Endothelial cell (in vitro differentiated cells): ENCODE results near the gene HTT. TPM values are rescaled to one million over a fixed set of nuclear protein-coding genes. Genes with fewer than 3 reads are reported as not detected.
A peak's percentile ranks its signal among the peaks of the same experiment; 100 is the strongest.

ENCODE experiments used
- DNase-seq: peaks from one replicate; pipeline ENCODE4 v3.0.0; 2021; ENCODE audit warnings: low spot score
- H3K27ac Mint-ChIP-seq: one replicate; pipeline ENCODE4 v1.8.0; 2021; ENCODE audit warnings: mixed read lengths, inconsistent platforms; ENCODE audit not compliant: unreplicated experiment
- H3K27me3 Mint-ChIP-seq: one replicate; pipeline ENCODE4 v1.8.0; 2021; ENCODE audit warnings: mild to moderate bottlenecking, moderate library complexity, mixed read lengths, inconsistent platforms; ENCODE audit not compliant: unreplicated experiment
- H3K36me3 Mint-ChIP-seq: one replicate; pipeline ENCODE4 v1.8.0; 2021; ENCODE audit warnings: mild to moderate bottlenecking, low read depth, mixed read lengths, inconsistent platforms; ENCODE audit not compliant: unreplicated experiment
- H3K4me1 Mint-ChIP-seq: one replicate; pipeline ENCODE4 v1.8.0; 2021; ENCODE audit warnings: mild to moderate bottlenecking, mixed read lengths, inconsistent platforms; ENCODE audit not compliant: unreplicated experiment
- H3K4me3 Mint-ChIP-seq: one replicate; pipeline ENCODE4 v1.8.0; 2021; ENCODE audit warnings: mild to moderate bottlenecking, mixed read lengths, inconsistent platforms; ENCODE audit not compliant: unreplicated experiment
- H3K9me3 Mint-ChIP-seq: one replicate; pipeline ENCODE4 v1.8.0; 2021; ENCODE audit warnings: mixed read lengths, inconsistent platforms; ENCODE audit not compliant: unreplicated experiment
- total RNA-seq: library from RNA; stranded (reverse); fragmentation: NEBNext Ultra II Directional; extraction: Animal tissue kit (Norgen Biotek cat#: 25700); gene quantifications from one replicate; pipeline ENCODE4 v1.2.1, GENCODE V29; 2021; ENCODE audit not compliant: unreplicated experiment
- TF ChIP-seq, protein P1 (sequence below): fragments of 200-600 bp; sonication (generic); IDR thresholded peaks from one replicate; pipeline ENCODE4 v1.5.0; 2021; ENCODE audit warnings: antibody characterized with exemption; ENCODE audit not compliant: unreplicated experiment

Gene HTT
- total RNA-seq, 1 donor from 2014 or later: 62.4 TPM

DNA sequence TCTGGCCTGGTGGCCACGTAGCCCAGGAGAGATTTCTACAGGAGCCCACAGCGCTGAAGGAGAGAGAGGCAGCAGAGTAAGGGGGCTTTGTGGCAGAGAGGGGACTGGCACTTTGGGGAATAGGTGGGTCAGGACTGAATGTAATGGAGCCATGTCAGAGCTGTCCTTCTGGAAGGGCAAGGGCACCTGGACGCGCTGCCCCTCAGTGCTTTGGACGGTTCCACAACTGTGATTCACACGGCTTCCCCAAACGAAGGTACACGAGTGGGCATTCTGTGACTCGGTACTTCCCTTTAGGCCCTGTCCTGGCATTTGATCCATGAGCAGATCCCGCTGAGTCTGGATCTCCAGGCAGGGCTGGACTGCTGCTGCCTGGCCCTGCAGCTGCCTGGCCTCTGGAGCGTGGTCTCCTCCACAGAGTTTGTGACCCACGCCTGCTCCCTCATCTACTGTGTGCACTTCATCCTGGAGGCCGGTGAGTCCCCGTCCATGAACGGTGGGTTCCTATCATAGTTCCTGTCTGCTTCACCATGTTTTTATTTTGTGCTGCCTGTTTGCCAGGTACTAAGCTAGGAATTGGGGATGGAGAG, 139.3 kb downstream of the HTT start:
- Mint-ChIP-seq H3K4me1 (no peaks in the 10 kb centered on the region), H3K27me3 (peaks cover 7% of the 10 kb centered on the region), H3K36me3 (peaks cover 54% of the 10 kb centered on the region), H3K9me3 (no peaks in the 10 kb centered on the region), H3K4me3 (no peak overlapping the region), H3K27ac (no peak overlapping the region)
- TF ChIP-seq, protein P1, sequence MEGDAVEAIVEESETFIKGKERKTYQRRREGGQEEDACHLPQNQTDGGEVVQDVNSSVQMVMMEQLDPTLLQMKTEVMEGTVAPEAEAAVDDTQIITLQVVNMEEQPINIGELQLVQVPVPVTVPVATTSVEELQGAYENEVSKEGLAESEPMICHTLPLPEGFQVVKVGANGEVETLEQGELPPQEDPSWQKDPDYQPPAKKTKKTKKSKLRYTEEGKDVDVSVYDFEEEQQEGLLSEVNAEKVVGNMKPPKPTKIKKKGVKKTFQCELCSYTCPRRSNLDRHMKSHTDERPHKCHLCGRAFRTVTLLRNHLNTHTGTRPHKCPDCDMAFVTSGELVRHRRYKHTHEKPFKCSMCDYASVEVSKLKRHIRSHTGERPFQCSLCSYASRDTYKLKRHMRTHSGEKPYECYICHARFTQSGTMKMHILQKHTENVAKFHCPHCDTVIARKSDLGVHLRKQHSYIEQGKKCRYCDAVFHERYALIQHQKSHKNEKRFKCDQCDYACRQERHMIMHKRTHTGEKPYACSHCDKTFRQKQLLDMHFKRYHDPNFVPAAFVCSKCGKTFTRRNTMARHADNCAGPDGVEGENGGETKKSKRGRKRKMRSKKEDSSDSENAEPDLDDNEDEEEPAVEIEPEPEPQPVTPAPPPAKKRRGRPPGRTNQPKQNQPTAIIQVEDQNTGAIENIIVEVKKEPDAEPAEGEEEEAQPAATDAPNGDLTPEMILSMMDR: no peak
- DNase-seq: no peak

DNA sequence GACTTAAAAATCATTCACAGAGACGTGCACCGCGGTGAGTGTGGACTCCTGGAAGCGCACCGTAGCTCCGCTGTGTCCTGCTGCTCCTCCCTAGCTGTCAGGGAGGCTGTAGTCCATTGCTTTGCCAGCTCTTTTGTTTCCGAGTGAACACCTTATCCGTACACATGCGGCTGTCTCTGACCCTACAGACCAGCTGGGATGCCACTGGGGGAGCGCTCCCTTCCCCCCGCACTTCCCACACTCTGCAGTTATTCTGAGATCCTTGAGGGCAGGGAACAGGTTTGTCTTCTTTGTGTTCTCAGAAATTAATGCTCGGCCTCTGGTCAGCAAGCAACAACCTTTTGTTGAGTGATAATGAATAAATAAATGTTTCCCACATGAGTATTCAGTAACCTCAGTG, 140.8 kb downstream of the HTT start:
- TF ChIP-seq, protein P1: no peak
- Mint-ChIP-seq H3K27me3 (peaks cover 10% of the 10 kb centered on the region), H3K27ac (no peak overlapping the region), H3K4me3 (no peak overlapping the region), H3K4me1 (peaks cover 6% of the 10 kb centered on the region), H3K9me3 (no peaks in the 10 kb centered on the region), H3K36me3 (peaks cover 43% of the 10 kb centered on the region)
- DNase-seq: no peak

DNA sequence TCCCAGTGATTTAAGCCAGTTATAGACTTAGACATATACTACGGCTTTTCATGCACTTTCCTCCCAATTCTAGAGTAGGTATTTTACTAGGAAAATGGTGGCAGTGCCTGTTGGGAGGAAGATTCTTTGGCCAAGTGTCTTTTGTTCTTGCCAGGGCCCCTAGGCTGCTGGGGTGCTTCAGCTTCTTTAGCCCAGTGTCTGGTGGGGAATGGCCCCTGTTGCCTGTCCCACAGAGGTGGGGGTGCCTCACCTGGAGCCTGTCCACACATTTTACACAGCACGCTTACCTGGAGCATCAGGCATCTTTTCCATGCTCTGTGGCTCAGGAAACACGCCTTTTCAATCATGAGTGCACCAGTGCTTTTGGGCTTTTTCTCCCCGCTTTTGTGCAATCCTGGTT, 141.3 kb downstream of the HTT start:
- Mint-ChIP-seq H3K36me3 (peaks cover 40% of the 10 kb centered on the region), H3K4me3 (no peak overlapping the region), H3K27me3 (peaks cover 10% of the 10 kb centered on the region), H3K27ac (no peak overlapping the region), H3K9me3 (no peaks in the 10 kb centered on the region), H3K4me1 (peaks cover 6% of the 10 kb centered on the region)
- TF ChIP-seq, protein P1: no peak
- no peak for DNase-seq

DNA sequence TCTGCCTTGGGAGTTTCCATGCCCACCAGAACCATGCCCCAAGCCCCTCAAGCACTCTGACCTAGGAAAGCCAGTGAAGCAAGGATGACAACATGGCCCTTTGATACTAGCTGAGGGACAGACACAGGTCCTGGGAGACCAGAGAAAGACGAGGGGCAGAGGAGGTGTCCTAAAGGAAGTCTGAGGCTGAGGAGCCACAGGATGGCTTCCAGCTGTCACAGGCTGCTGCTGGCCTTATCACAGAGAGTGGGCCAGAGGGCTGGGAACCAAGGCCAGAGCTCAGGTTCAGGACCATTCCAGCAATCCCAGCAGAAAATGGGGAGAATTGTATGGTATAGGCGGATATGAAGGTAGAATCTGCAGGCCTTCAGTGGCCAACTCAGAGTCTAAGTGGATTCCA, 142.8 kb downstream of the HTT start:
- no peak overlapping the region for H3K27ac Mint-ChIP-seq
- H3K36me3 Mint-ChIP-seq: peaks cover 50% of the 10 kb centered on the region
- no peak overlapping the region for H3K4me3 Mint-ChIP-seq
- H3K27me3 Mint-ChIP-seq: peaks cover 12% of the 10 kb centered on the region
- H3K9me3 Mint-ChIP-seq: no peaks in the 10 kb centered on the region
- peaks cover 6% of the 10 kb centered on the region for H3K4me1 Mint-ChIP-seq
- no peak for DNase-seq
- TF ChIP-seq, protein P1: no peak

DNA sequence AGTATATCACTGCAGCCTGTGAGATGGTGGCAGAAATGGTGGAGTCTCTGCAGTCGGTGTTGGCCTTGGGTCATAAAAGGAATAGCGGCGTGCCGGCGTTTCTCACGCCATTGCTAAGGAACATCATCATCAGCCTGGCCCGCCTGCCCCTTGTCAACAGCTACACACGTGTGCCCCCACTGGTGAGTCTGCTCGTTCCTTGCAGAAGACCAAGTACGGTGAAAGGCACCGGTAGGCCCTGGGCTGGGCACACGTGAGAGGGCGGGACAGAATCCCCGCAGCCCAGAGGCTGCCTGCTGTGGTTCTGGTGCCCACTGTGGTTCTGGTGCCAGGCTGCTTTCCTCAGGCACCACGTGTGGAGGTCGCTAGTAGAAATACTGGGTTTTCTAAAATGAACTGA, 143.3 kb downstream of the HTT start:
- Mint-ChIP-seq H3K4me3 (no peak overlapping the region), H3K9me3 (no peaks in the 10 kb centered on the region), H3K27ac (peak overlapping the region; percentile 58), H3K4me1 (peaks cover 6% of the 10 kb centered on the region), H3K36me3 (peaks cover 55% of the 10 kb centered on the region), H3K27me3 (peaks cover 12% of the 10 kb centered on the region)
- TF ChIP-seq, protein P1: no peak
- no peak for DNase-seq
